Measurements from ENCODE around the gene CPEB2.
"Not testable (repeated sequence)": the region's sequence is repeated elsewhere in the genome, so short reads cannot be mapped to it uniquely, and the experiment has no call there.

Gene CPEB2

DNA sequence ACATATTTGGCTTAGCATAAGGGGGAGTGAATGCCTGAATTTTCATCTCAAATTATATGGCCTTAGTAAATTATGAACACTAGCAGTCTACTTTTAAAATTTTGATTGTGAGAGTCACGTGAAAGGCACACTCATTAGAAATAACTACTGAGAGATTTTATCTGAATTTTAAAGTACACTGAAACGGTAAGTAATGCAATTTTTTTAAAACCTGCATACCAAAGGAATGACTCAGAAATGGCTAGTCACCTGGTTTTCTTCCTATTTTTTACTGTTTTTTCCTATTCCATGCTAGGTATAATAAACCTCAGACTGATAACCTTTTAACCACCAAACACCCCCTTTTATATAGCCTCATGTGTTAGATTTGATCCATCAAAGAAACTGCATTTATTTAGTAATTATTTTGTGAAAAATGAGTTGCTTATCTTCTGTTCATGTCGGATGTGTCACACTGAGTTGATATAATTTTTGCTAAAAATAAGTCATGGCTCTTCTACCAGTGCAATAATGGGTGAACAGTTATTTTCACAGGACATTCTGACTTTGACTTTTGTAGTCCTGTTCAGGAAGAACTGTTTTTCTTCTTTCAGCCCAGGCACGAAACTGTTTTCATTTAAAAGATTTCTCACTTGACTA lies 40.4 kb downstream of the CPEB2 start:
- no peak for DNase-seq (ENCODE audit: extremely low read depth in 1 of 2, low read depth in 1 of 2)

DNA sequence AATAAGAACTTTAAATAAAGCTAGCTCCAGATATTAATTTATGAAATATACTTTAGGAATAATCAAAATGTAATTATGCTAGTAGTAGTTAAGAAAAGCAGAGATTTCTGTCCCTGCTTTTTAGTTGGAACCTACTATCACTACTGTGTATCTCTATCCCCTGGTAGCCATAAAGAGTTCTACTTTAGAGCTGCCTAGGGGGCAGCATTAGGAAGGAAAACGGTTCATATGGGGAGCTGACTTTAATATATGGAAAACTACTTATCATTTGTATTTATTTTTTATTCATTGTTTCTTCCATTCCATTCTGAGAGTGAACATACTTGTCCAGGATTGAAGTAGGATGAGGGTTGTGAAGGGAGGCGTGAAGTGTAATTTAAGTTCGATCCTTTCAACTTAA lies 40.9 kb downstream of the CPEB2 start:
- no peak for DNase-seq (ENCODE audit: extremely low read depth in 1 of 2, low read depth in 1 of 2)

DNA sequence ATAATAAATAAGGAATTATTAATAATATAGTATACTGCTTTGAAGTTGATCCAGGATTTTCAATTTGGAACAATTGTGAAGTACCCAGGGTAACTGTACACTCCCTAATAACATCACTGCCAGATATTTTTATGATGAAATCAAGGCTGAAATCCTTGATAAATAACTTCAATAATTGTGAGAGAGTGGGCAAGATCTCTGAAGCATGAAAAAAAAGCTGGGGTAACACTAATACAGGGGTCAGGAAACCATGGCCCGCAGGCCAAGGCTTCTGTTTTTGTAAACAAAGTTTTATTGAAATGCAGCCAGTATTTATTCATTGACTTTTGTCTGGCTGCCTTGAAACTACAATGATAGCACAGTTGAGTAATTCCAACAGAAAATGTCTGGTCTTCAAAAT lies 41.6 kb downstream of the CPEB2 start:
- no peak for DNase-seq (ENCODE audit: extremely low read depth in 1 of 2, low read depth in 1 of 2)

DNA sequence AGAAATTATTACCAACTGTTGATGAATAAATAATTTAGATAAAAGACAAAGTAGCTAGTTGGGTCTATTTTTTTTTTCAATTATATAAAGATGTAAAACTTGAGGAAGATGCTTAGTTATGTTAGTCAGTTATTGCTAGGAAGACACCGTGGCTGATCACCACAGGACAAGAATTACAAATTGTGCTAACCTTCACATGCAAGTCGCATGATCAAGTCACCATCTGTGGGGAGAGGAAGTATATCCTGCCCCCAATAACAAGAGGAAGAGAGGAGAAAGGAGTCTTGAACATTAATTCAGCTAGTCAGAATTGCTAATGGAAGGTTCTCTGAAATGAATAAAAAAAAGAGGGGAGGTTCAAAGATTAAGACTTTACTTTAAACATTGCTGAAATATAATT lies 52.3 kb downstream of the CPEB2 start:
- no peak for DNase-seq (ENCODE audit: extremely low read depth in 1 of 2, low read depth in 1 of 2)

DNA sequence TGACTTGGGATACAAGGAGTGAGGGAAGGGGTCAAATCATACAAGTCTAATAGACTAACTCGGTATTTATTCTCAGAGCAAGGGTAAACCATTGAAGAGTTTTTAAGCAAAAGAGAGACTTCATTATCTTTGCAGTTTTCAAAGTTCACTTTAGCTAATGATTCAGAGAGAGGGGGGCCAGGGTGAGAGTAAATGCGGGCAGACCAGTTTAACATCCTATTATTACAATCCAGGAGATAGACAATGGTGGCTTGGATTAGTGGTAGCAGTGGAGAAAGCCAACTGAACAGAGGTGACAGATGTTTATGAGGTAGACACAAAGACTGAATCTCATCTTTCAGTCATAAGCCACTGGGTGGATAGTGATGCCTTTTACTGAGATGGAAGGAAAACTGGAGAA lies 57.9 kb downstream of the CPEB2 start:
- DNase-seq (ENCODE audit: extremely low read depth in 1 of 2, low read depth in 1 of 2): no peak

DNA sequence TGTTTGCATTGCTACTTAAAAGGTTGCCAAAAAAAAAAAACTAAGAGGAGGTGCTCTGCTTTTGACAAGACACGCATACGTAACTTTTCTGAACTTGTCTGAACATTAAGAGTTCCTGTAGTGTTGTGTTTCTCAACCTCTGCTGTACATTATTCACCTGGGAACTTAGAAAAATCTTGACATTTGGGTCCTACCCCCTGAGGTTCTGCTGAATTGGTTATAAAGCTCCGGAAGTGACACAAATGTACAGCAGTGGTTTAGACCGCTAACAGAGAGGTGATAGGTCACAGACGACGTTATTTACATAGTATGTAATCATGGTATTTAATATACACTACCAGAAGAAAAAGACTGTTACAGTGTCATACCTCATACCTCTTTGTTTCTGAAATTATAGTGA lies 61.1 kb downstream of the CPEB2 start:
- DNase-seq (ENCODE audit: extremely low read depth in 1 of 2, low read depth in 1 of 2): no peak

DNA sequence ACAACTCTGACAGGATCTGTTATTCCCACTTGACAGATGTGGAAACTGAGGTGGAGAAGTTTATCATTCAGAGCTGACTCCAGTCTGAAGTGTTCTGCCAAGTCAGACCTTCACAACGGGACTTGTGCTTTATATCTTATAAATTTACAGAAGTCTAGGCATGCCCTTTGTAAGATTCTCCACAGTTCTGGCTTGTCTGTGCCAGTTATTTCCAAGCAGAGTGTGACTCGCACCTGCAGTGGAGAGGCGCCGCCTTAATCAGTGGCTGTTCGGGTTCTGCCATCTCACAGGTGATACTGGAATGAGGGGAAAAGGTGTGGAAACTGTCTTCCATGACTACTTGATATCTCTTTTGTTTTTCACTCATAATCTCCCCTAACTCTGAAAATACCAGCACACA lies 63.2 kb downstream of the CPEB2 start:
- no peak for DNase-seq (ENCODE audit: extremely low read depth in 1 of 2, low read depth in 1 of 2)

DNA sequence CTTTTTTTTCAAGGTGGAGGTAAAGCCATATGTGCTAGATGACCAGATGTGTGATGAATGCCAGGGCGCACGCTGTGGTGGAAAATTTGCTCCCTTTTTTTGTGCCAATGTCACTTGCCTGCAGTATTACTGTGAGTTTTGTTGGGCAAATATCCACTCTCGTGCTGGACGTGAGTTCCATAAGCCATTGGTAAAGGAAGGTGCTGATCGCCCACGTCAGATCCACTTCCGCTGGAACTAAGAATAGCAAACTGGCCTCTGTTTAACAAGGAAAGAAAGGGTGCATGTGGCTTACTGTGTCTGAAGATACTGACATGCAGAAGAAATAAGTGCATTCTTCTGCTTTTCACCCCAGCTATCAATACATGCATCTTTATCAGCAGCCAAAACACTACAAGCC lies 63.9 kb downstream of the CPEB2 start:
- no peak for DNase-seq (ENCODE audit: extremely low read depth in 1 of 2, low read depth in 1 of 2)

DNA sequence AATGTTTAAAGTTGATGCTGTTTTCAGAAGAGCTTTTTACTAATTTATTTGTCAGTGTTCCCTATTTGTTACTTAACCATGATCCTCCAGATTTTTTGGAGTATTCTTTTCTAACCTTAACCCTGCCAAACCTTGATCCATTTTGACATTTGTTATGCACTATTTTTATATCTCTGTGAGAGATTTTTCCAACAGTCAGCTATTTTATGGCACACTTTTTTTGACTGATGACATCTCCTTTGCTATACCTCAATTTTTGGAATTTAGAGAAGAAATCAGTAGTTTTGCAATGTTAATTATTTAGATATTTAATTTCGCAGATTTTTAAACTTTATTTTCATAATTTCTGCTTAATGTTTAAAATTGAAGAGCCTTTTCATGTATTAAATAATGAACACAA lies 66.0 kb downstream of the CPEB2 start:
- DNase-seq (ENCODE audit: extremely low read depth in 1 of 2, low read depth in 1 of 2): no peak

DNA sequence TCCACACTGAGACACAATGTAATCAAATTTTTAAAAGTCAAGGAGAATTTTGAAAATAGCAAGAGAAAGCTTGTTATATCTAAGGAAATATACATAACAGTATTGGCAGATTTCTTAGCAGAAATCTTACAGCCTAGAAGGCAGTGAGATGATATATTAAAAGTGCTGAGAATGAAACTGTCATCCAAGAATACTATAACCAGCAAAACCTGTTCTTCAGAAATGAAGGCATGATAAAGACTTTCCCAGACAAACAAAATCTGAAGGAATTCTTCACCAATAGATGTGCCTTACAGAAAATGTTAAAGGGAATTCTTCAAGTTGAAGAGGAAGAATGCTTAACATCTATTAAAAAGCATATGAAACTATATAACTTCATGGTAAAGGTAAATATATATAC lies 73.6 kb downstream of the CPEB2 start:
- no peak for DNase-seq (ENCODE audit: extremely low read depth in 1 of 2, low read depth in 1 of 2)

DNA sequence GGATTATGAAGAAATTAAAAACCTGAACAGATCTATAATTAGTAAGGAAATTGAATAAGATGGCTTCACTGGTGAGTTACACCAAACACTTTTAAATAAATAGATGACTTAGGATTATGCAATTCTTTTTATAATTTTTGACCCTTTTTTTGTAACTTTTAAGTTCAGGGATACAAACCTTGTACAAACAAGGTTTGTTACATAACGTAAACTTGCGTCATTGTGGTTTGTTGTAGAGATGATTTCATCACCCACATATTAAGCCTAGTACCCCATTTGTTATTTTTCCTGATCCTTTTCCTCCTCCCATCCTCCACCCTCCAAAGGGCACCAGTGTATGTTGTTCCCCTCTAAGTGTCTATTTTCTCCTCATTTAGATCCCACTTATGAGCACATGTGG lies 75.7 kb downstream of the CPEB2 start:
- no peak for DNase-seq (ENCODE audit: extremely low read depth in 1 of 2, low read depth in 1 of 2)

DNA sequence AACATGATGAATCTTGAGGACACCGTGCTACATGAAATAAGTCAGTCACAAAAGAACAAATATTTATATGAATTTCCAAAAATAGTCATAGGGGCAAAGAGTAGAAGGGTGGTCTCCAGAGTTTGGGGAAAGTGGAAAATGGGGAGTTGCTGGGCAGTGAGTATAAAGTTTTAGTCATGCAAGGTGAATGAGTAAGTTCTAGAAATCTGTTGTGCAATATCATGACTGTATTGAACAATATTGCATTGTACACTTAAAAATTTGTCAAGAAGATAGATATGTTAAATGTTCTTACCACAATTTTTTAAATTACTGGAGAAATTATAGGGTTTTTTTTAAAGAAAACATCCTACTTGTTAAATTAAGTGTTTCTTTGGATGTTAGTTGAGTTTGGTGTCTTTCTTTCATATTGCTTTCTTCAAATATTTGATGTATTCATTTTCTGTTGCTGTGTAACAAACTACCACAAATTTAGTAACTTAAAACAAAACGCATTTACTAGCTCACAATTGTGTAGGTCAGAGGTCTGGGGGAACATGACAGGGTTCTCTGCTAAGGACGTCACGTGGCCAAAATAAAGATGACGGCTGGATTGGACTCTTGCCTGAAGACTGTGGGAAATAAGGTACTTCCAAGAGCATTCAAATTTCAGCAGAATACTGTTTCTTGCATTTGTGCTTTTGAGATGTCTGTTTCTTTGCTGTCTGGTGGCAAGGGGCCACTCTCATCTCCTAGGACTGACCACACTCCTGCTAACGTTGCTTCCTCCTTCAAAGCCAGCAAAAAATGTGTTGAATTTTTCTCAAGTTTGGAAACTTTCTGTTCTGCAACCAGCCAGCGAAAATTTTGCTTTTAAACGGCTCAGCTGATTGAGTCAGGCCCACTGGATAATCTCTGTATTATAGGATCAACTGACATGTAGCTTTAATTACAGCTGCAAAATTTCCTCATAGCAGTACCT lies 76.7 kb downstream of the CPEB2 start:
- DNase-seq (ENCODE audit: extremely low read depth in 1 of 2, low read depth in 1 of 2): no peak

DNA sequence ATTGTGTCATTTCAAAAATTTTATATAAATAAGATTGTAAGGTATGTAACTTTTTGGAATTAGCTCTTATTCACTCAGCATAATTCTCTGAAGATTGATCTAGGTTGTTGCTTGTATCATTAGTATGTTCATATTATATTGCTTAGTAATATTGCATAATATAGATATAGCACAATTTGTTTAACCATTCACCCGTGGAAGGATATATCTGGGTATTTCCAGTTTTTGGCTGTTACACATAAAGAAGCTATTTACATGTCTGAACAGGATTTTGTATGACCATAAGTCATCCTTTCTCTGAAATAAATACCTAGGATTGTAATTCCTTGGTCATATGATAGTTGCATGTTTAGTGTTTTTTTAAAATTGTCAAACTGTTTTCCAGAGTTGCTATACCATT lies 82.5 kb downstream of the CPEB2 start:
- DNase-seq (ENCODE audit: extremely low read depth in 1 of 2, low read depth in 1 of 2): no peak

DNA sequence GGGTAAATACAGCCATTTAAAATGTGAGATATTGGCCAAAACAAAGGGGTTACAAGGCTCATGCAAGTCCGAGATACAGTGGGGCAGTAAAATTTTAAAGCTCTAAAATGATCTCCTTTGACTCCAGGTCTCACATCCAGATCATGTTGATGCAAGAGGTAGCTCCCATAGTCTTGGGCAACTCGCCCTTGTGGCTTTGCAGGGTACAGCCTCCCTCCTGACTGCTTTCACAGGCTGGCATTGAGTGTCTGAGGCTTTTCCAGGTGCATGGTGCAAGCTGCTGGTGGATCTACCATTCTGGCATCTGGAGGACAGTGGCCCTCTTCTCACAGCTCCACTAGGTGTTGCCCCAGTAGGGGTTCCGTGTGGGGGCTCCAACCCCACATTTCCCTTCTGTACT lies 83.5 kb downstream of the CPEB2 start:
- not testable (repeated sequence) for DNase-seq (ENCODE audit: extremely low read depth in 1 of 2, low read depth in 1 of 2)

DNA sequence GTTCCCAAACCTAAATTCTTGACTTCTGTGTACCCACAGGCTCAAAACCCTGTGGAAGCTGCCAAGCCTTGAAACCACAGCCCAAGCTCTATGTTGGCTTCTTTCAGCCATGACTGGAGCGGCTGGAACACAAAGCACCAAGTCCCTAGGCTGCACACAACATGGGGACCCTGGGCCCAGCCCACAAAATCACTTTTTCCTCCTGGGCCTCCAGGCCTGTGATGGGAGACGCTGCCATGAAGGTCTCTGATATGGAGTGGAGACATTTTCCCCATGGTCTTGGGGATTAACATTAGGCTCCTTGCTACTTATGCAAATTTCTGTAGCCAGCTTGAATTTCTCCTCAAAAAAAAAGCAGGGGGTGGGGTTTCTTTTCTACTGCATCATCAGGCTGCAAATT lies 84.0 kb downstream of the CPEB2 start:
- not testable (repeated sequence) for DNase-seq (ENCODE audit: extremely low read depth in 1 of 2, low read depth in 1 of 2)

DNA sequence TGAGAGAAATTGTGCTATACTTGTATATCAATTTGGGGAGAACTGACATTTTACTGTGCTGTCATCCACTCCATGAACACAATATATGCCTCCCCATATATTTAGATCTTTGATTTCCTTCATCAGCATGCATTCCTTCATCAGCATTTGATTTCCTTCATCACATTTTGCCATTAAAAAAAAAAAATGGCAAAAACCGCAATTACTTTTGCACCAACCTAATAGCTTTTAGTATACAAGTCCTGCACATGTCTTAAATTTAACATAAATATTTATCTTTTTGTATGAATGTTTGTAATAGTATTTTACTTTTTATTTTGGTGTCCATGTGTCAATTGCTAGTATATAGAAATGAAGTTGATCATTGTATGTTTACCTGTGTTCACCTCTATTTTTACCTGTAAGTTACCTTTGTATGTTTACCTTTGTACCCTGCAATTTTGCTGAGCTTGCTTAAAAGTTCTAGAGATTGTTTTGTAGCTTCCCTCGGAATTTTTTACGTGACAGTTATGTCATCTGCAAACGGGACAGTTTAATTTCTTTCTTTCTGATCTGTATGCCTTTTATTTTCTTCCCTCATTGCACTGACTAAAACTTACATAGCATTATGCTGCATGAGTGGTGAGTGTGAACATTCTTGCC lies 86.2 kb downstream of the CPEB2 start:
- DNase-seq (ENCODE audit: extremely low read depth in 1 of 2, low read depth in 1 of 2): no peak

DNA sequence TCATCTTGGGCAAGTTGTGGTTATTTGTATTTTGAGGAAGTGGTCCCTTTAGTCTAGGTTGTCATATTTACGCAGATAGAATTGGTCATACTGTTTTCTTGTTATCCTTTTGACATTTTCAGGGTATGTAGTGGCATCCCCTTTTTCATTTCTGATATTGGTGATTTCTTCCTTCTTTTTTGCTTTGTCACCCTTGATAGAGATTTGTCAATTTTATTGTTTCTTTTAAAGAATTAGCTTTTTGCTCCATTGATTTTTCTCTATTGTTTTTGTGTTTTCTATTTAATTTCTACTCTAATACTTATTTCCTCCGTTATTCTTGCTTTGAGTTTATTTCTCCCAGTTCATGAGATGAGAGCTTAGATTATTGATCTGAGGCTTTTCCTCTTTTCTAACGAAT lies 87.7 kb downstream of the CPEB2 start:
- no peak for DNase-seq (ENCODE audit: extremely low read depth in 1 of 2, low read depth in 1 of 2)

DNA sequence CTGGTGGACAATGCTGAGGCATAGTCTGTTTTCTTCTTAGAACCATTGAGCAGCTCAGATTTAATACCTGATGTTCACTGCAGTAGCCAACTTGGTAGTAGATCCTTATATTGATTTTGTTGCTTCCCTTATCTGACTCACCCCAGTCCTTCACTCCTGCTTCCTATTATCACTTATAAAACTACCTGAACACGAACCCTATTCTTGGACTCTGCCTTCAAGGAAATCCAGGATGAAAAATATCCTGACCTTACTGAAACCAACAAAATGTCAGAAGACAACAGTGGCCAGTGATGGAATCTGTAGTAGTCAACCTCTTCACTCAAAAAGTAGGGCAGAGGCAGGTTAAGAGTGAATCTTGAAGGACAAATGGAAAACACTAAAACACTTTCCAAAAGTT lies 98.1 kb downstream of the CPEB2 start:
- no peak for DNase-seq (ENCODE audit: extremely low read depth in 1 of 2, low read depth in 1 of 2)

DNA sequence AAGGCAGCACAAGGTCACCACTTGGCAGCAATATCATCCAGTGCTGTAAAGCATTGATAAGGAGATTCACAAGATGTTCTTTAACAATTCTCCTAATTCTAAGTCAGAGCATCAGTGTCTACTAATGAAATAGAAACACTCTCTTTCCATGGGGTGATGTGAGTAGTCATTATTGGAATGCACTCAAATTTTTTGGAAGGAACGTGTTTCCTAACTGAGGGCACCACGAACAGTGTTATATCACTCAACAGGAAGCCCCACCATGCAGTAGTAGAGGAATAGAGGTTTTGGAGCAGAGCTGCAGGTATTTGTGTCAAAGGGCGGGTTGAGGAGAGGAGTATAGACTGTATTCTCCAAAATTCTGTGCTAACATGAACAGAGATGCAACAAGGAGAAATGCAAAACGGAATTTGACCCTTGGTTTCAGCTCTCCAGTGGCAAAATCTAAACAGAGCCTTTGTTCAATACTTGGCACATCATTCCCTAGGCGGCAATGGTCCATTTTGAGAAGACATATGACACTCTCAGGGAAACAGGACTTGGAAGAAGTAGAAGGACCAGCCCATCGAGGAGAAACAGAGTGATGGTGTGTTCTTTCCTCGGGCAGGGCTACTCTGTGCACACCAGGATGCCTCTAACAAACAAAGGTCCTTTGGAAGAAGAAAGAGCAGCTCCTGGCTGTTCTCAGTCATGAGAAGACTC lies 98.9 kb downstream of the CPEB2 start:
- DNase-seq (ENCODE audit: extremely low read depth in 1 of 2, low read depth in 1 of 2): no peak

DNA sequence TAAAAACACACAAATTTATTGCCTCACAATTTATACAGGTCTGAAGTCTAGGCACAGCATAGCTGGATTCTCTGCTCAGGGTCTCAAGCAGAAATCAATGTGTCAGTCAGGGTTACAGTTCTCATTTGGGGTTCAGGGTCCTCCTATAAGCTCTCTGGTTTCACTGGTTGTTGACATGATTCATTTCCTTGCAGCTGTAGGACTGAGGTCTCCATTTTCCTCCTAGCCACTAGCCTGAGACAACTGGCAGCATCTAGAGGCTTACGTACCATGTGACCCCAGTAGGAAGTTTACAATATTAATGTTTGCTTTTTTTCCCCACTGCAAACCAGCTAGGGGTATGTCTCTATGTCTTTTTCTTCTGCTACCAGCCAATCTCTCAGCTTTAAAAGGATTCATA lies 102.5 kb downstream of the CPEB2 start:
- DNase-seq (ENCODE audit: extremely low read depth in 1 of 2, low read depth in 1 of 2): no peak

DNA sequence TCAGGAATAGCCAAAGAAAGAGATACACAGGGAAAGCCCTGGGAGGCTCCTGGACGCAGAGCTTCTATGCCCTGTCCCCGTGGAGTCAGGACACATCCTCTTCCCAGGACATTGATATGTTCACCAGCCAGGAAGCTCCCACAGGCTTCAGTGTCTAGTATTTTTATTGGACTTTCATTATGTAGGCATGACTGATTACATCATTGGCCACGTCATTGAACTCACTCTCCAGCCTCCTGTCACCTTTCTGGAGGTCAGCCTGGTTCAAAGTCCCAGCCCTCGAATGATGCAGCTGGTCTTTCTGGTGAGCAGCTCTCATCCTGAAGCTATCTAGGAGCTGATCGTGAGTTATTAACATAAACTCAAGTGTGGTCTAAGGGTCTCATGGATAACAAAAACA lies 104.1 kb downstream of the CPEB2 start:
- DNase-seq (ENCODE audit: extremely low read depth in 1 of 2, low read depth in 1 of 2): no peak

All from activated CD8-positive, alpha-beta memory T cell treated with anti-CD3 and anti-CD28 coated beads for 1 hour (primary cell).